ENCODE data around the gene KCTD8.

- TF ChIP-seq, protein P1, sequence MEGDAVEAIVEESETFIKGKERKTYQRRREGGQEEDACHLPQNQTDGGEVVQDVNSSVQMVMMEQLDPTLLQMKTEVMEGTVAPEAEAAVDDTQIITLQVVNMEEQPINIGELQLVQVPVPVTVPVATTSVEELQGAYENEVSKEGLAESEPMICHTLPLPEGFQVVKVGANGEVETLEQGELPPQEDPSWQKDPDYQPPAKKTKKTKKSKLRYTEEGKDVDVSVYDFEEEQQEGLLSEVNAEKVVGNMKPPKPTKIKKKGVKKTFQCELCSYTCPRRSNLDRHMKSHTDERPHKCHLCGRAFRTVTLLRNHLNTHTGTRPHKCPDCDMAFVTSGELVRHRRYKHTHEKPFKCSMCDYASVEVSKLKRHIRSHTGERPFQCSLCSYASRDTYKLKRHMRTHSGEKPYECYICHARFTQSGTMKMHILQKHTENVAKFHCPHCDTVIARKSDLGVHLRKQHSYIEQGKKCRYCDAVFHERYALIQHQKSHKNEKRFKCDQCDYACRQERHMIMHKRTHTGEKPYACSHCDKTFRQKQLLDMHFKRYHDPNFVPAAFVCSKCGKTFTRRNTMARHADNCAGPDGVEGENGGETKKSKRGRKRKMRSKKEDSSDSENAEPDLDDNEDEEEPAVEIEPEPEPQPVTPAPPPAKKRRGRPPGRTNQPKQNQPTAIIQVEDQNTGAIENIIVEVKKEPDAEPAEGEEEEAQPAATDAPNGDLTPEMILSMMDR (conservative IDR thresholded peaks at IDR 0.05 in 1 of 2, IDR thresholded peaks at IDR 0.05 in 1 of 2; ENCODE audit: extremely low read depth in 1 of 2, insufficient read depth in 1 of 2, low read depth in 1 of 2, low read length in 2 of 2): no peak
- no peak for TF ChIP-seq EZH2 (IDR thresholded peaks at IDR 0.05; ENCODE audit: borderline replicate concordance, low read length)
Observed at GRCh38 chr4:44494810-44495701, 46.4 kb upstream of the KCTD8 start.

Measured in mammary epithelial cell (primary cell).